Measurements from ENCODE around the gene ZNF644.
"Not testable (repeated sequence)": the region's sequence is repeated elsewhere in the genome, so short reads cannot be mapped to it uniquely, and the experiment has no call there.

The ZNF644 gene

GRCh38 chr1:90977522-90977921 is 44.3 kb downstream of the ZNF644 start:
- DNase-seq, result no peak

GRCh38 chr1:90973897-90974798 is 47.7 kb downstream of the ZNF644 start:
- DNase-seq, result no peak

GRCh38 chr1:90970208-90970607 is 51.6 kb downstream of the ZNF644 start:
- no peak for DNase-seq

GRCh38 chr1:90969241-90969640 is 52.6 kb downstream of the ZNF644 start:
- DNase-seq, result no peak

GRCh38 chr1:90964444-90965035 is 57.3 kb downstream of the ZNF644 start:
- DNase-seq, result no peak

- DNase-seq, result no peak
Measured at GRCh38 chr1:90963651-90964050, 58.2 kb downstream of the ZNF644 start.

GRCh38 chr1:90963236-90963635 is 58.6 kb downstream of the ZNF644 start:
- no peak for DNase-seq

- DNase-seq, result no peak
Measured at GRCh38 chr1:90959352-90960206, 62.3 kb downstream of the ZNF644 start.

GRCh38 chr1:90957497-90957896 is 64.3 kb downstream of the ZNF644 start:
- DNase-seq, result no peak

- no peak for DNase-seq
Measured at GRCh38 chr1:90955769-90956168, 66.1 kb downstream of the ZNF644 start.

- no peak for DNase-seq
Measured at GRCh38 chr1:90952906-90953305, 68.9 kb downstream of the ZNF644 start.

- DNase-seq, result no peak
Measured at GRCh38 chr1:90951009-90951408, 70.8 kb downstream of the ZNF644 start.

GRCh38 chr1:90948301-90948700 is 73.5 kb downstream of the ZNF644 start:
- DNase-seq, result no peak

GRCh38 chr1:90946630-90947029 is 75.2 kb downstream of the ZNF644 start:
- DNase-seq, result no peak

GRCh38 chr1:90945287-90945686 is 76.5 kb downstream of the ZNF644 start:
- no peak for DNase-seq

GRCh38 chr1:90943966-90944365 is 77.9 kb downstream of the ZNF644 start:
- DNase-seq, result no peak

GRCh38 chr1:90940746-90941145 is 81.1 kb downstream of the ZNF644 start:
- DNase-seq, result no peak

- no peak for DNase-seq
Measured at GRCh38 chr1:90936731-90937130, 85.1 kb downstream of the ZNF644 start.

GRCh38 chr1:90936061-90936460 is 85.8 kb downstream of the ZNF644 start:
- no peak for DNase-seq

- DNase-seq, result not testable (repeated sequence)
Measured at GRCh38 chr1:90928231-90928630, 93.6 kb downstream of the ZNF644 start.

- DNase-seq, result not testable (repeated sequence)
Measured at GRCh38 chr1:90927674-90928073, 94.2 kb downstream of the ZNF644 start.

- no peak for DNase-seq
Measured at GRCh38 chr1:90926971-90927370, 94.9 kb downstream of the ZNF644 start.
